HG03442 (cell line): Measurements from ENCODE around the gene BTBD19.
"Not testable (repeated sequence)": the region's sequence is repeated elsewhere in the genome, so short reads cannot be mapped to it uniquely, and the experiment has no call there.

Experiments used
- ATAC-seq: cut with Tn5 transposase; IDR thresholded peaks from one replicate; pipeline ENCODE4 v1.9.1; 2021; ENCODE audit warnings: mild to moderate bottlenecking, moderate library complexity; ENCODE audit not compliant: unreplicated experiment

Gene BTBD19

DNA sequence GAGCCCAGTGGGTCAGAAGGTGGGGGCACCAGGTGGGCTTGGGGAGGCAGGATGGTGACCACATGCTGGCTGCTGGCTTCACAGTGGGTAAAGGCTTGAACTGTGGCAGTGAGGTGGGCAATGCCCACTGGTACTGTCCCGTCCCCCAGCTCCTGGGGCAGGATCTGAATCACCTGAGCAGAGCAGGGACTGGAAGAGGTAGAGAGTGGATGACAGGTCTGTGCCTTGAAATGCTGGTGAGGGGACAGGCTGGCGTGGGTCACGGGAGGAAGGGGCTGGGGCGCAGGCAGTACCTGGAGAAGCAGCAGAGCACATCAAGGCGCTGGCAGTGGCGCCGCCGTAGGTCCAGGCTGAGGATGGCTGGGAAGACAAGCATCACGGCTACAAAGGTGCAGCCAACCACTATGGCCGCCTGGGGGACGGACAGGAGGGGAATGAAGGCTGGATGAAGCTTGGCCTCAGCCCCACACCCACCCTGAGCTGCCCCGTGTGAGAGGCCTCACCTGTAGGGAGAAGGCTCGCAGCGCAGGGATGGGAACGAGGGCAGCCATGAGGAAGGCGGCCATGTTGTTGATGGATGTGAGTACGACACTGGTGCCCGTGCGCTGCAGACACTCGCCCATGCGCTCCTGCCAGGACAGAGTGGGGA, 19.8 kb downstream of the BTBD19 start:
- ATAC-seq, result no peak

DNA sequence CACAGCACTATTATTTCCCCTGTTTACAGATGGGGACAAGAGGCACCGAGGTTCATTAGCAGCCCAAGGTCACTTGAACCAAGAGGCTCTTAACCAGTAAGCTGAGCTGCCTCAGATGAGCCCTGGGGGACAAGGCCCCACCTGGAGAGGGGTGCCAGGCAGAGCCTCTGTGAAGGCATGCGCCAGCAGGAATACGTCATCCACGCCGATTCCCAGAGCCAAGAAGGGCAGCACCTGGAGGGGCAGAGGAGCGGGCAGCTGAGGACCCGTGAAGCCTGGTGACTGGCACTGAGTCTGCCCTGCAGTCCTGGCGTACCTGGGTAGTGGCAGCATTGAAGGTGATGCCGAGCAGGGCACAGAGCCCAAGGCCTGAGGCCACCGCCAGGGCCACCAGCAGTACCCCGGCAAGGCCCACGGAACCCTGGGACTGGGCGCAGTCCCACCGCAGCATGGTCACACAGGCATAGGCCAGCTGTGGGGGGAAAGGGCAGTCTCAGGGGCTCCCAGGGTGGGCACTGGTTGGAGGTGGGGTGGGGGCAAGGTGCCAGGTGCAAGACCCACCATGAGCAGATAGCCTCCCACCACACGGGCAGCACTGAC, 20.6 kb downstream of the BTBD19 start:
- no peak for ATAC-seq

DNA sequence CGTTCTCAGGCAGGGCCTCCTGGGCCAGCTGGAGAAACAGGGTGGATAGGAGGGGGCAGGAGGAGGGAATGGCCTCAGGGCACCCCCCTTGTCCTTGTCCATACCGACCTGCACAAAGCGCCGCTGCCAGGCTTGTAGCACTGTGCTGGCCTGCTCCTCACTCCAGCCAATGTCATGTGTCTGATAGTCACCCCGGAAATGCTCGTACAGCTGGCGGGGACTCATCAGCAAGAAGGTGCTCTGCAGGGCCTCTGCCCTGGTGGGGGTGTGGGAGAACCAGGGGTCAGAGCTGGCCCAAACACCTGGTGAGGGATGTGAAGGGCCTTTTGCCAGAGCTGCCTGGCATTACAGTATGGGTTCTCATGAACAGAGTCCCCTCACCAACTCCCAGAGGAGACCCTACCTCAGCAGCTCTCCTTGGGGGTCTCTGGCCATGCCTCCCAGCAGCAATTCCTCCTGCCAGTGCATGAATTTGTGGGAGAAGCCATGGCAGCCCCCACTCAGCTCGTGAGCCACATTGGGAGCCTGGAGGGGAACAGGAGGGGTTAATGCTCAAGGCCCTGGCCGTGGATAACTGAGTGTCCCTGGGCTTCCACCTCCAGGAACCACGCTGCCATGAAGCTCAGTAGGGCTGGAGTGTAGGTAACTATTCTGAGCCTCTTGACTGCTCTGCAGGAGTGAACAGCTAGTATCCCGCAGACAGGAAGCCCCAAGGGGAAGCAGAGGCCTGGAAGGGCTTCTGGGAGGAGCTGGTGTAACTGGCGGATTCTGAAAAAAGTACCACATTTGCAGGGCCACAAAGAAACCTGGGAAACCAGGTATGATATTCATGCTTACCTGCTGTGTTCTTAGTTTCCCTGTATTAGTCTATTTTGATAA, 21.4 kb downstream of the BTBD19 start:
- no peak for ATAC-seq

DNA sequence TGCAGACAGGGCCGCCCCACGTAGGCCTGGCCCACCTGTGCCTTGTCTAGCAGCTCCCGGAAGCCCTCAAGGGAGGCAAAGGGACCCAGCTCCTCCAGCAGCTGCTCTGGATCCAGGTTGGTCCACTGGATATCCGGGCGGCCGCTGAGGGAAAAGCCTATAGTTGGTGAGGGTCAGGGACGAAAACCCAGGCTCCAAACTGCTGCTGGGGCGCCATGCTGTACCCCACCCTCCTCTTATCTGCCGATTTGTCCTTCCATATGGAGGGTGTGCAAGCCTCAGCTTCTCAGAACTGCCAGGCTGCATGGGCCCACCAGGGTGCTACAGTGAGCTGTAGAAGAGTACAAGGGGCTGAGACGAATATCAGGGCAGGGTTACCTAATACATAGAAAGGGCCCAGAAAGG, 22.6 kb downstream of the BTBD19 start:
- no peak for ATAC-seq

DNA sequence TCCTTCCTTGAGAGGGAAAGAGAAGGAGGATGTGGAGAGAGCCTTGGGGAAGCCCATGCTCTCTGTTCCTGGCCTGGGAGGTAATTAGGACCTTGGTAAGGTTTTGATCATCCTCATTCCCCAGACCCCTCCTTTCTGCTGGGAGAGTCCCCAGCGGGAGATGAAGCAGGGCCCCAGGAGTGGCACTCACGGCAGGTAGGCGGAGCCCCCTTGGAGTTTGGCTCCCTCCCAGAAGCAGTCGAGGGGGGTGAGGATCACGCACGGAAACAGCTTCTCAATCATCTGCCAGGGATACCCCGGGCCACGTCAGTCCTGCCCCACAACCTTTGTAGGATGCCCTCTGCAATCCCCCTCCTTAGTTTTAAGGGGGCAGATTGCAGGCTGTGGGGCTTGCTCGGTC, 23.2 kb downstream of the BTBD19 start:
- ATAC-seq, result no peak

DNA sequence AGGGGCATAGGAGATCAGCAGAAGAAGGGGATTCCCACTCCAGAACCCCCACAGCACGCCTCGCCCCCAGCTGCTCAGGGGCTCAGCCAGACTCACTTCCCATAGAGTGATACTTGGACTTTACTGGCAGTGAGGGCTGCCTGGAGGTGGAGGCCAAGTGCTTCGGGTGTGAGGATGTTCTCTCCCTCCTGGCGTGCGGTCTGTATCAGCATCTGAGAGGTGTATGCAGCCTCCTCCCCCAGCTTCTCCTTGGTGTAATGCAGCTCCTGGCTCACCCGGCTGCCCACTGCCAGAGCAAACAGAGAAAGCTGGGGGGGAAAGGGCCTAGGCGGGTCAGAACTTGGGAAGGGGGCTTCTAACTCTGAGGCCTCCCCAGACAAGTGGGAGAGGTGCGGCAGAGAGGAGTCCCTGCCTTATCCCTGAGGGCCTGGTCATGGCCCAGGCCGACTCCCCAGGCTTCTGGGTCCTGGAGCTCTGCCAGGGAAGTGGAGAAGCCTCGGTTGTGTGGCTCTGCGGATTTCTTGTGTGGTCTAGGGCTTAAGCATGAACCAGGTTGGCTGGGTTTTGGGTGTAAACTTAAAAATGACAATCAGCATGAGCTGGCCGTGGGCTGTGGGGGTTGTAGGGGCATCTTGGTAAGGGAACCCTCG, 23.9 kb downstream of the BTBD19 start:
- ATAC-seq, result no peak

DNA sequence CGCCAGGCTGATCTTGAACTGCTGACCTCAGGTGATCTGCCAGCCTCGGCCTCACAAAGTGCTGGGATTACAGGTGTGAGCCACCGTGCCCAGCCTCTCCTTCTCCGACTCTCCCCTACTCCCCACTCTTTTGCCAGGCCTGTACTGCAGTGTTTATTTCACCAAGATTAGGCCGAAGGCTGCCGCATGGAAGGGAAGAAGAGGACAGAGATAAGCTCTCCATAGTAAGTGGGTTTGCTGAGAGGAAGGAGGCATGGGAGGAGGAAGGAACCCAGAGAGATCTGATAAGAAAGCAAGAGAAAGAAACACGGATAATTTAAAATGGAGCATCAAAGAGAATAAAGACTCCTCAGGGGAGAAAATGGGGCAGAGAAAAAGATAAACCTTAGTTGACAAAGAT, 26.0 kb downstream of the BTBD19 start:
- no peak for ATAC-seq

DNA sequence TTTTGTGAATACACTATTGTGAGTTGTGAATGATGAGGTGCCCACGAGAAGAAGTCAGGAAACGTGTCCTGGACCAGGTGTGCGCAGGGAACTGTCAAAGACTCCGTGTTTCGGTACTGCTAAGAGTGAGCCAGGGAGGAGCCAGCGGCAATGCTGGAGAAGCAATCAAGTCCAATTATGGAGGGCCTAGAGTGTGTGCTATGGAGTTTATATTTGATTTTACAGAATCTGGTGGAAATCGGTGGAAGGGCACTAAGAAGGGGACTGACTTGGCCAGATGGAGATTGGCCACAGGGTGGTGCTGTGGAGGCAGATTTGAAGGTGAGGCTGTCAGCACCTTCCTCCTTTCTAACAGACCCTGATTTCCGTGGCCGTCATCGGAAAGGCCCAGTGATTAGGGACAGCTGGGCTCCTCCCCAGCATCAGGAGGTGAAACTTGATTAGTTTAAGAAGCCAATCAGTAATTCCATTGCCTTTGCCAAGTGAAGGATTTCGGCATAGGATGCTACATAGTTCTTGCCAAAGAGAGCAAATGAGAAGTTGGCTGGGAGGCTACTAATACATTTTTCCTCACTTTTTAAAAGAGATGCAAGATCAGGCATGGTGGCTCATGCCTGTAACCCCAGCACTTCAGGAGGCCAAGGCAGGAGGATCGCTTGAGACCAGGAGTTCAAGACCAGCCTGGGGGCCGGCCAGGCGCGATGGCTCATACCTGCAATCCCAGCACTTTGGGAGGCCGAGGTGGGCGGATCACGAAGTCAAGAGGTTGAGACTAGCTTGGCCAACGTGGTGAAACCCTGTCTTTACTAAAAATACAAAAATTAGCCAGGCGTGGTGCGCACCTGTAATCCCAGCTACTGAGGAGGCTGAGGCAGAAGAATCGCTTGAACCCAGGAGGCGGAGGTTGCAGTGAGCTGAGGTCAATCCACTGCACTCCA, 27.7 kb downstream of the BTBD19 start:
- ATAC-seq, result no peak

DNA sequence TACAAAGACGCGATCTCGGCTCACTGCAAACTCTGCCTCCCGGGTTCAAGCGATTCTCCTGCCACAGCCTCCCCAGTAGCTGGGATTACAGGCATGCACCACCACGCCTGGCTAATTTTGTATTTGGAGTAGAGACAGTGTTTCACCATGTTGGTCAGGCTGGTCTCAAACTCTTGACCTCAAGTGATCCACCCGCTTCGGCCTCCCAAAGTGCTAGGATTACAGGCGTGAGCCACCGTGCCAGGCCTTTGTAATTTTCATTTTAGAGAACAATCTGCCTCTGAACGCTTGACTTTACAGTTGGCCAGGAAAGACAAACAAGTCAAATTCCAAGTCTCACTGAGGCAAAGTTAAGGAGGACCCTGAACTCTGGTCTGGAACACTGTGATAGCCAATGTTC, 30.0 kb downstream of the BTBD19 start:
- ATAC-seq, result not testable (repeated sequence)

DNA sequence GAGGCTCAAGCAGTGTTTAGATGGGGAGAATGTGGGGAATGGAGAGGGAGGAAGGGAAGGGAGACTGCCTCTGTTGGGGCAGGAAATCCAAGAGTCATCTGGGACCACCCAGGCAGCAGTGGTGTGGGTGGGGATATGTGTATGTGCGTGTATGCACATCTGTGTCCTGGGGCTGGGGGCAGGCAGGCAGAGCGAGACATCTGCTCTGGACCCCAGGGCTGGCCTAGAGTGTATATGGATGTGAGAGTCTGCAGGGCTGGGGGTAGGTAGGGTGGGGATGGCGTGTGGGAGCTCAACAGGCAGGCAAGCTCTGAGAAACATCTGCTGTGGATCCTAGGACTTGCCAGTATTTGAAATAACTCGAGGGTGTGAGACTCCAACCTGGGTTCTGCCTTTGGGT, 31.3 kb downstream of the BTBD19 start:
- ATAC-seq, result no peak

DNA sequence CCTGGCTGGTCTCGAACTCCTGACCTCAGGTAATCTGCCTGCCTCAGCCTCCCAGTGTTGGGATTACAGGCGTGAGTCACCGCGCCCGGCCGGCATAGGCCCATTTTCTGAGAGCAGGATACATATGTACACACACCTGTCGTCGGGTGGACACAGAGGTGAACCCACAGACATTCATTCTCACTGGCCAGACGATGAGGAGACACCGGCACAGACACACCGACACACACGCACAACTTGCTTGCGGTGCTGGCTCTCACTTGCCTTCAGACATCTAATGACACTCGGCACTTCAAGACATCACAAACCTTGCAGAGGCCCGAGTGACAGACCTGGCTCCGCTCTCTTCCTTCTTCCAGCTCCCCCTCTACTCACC, 34.2 kb downstream of the BTBD19 start:
- no peak for ATAC-seq

DNA sequence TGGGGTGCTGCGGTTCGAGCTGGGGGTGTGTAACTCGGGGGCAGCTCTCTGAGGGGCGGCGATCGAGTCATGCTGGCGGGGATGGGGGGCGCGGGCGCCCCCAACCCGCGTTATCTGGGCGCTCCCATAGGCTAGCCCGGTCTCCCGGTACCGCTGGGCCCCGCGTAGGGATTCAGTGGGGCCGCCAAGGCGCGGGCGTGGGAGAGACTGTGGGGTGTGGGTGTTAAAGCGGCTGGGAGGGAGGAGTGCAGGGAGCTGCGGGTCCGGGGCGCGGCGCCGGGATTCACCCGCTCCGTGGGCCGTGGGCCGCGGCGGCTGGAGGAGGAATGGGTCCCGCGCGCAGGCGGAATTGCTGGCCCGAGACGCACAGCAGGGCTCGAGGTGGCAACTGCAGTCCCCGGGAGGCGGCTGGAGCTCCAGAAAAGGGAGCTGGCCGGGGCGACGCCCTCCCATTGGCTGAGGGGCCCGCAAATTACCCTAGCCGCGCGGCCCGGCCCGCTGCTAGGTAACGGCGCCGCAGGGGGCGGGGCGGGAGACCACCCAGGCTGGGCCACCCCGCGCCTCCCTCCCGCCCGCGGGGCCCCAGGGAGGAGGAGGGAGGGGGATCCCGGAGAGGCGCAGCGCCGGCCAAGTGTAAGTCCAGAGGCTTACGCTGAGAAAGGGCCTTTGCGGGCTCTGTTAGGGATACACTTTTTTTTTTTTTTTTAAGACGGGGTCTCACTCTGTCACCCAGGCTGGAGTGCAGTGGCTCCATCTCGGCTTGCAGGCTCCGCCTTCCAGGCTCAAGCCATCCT, 34.7 kb downstream of the BTBD19 start, which contains the start of gene PTCH2:
PTCH2 (minus strand) TSS at position 392 of the 794 bp plus-strand sequence; CDS start at position 71, 321 bp downstream.
- no peak for ATAC-seq

DNA sequence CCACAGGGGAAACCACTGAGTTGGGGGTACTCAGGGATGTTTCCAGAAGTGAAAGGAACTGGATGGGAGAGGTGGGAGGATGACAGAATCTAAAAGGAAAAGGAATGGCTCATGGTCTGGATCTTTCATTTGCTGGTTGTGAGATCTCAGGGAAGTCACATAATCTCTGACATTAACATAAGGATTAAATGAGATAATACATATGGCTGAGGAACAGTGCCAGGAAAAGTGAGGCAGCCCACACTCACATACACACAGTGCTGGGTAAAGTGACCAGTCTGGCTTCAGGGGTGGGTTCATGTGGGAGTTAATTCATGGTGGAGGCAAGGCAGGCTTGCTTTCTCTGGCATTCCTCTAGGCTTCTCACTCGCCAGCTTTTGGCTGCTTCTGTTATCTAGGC, 38.7 kb downstream of the BTBD19 start:
- ATAC-seq, result no peak

DNA sequence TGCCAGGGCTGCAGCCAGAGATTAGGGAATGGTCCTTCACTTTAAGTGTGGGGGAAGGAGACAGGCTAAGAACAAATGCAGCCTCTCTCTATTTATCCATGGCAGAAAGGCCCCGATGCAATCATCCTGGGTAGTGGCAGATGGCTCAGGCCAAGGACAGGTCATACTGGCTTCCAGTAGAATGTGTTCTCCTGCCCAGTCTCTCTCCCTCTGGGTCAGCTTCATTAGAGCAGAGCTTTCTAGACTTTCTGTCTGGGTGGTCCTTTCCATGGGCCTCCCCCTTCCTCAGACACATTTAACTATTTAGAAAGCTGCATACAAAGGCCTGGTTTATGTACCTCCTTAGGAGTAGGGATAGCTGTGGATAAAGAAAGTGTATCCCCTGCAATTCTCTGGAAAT, 39.5 kb downstream of the BTBD19 start:
- no peak for ATAC-seq

DNA sequence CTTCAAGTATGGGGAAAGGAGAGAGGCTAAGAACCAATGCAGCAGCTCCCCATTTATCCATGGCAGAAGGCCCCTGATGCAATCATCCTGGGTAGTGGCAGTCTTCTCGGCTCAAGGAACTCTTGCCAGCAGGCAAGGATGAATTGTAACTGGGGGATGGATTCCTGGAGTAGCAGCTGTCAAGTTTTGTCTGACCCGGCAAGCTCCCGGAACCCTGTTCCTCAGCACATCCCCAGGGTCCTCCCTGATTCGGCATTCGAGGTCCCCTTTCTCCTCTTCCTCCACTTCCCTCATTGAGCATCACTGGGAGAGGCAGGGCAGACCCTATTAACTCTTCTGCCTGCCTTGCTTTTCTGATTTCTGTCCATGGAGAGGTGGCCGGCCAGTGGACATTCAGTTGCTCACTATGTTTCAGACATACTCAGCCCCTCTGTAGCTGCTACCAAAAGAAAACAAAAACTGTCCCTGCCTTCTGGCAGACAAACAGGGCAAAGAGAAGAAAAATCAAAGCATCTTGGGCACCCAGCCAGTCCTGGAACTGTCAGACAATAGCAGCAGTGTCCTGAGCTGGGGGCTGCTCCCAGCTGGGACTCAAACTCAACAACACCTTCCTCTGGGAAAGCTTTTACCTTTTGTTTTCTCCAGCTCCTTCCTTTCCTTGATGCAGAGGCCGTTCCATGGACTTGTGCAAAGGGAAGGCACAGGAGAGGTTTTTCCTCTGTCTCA, 40.3 kb downstream of the BTBD19 start:
- ATAC-seq, result no peak

DNA sequence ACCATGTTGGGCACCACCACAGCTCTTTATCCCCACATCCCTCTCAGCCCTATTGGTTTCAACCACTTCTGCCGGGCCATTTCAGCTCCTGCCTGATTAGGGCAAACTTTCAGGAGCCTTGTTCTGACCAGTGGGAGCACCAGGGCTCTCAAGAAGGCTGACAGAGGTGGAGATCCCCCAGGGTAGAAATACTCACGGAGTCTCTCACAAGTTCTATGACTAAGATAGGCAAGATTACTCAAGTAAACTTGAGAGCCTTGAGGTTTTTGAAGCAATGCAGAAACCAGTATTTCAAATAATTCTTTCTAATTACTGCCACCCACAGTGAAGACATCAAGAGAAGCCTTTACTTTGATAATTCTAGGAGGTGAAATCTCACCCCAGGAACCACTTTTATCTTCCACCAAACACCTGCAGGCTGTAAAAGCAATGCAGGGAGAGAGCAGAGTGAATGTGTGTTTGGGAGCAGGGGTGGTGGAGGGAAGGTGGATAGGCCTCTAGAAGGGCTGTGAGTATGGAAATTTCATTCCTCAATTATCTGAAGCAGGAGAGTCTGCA, 41.3 kb downstream of the BTBD19 start:
- no peak for ATAC-seq

DNA sequence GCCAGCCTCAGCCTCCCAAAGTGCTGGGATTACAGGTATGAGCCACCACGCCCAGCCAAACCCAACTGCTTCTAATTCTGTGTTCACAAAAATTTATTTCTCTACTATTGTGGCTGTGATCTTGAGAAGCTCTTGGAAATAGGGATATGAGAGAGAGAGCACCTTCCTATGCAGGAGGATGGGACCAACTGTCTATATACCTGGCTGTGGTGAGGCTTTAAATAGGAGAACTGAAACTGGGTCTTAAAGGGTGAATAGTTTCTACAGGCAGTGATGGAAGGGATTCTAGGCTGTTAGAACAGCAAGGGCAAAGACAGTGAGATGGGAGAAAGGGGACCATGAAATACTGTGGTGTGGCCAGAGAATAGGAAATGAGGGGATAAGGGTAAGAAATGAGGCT, 43.0 kb downstream of the BTBD19 start:
- ATAC-seq, result no peak

DNA sequence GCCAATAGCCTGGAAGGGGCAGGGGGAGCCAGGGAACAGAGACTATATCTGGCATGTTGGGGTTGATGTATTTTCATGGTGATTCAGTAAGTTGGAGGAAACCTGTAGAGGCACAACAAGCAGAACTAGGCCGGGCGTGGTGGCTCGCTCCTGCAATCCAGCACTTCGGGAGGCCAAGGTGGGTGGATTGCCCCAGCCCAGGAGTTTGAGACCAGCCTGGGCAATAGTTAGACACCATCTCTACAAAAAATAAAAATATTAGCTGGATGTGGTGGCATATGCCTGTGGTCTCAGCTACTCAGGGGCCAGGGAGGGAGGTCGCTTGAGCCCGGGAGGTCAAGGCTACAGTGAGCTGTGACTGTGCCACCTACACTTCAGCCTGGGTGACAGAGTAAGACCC, 44.9 kb downstream of the BTBD19 start:
- ATAC-seq, result no peak

DNA sequence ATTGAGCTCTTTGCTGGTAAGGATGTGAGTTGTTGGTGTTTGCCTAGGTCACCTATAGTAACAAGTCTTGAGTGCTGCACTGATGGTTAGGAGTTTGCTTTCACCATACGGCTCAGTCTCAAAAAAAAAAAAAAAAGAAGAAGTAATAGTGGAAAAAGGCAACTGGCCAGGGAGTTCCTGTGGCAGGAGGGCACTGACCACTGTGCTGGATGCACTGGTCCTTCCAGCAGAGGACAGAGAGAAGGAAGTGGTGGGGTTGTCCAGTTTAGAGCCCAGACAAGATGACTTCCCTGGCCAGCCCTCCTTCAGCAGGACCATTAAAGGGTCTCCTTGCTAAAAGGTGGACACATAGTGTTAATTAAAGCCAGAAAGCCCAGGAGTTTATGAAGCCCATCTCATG, 46.6 kb downstream of the BTBD19 start:
- ATAC-seq, result no peak
